GM18951 (cell line): ENCODE data around the gene RETREG3.
A peak's percentile ranks its signal among the peaks of the same experiment; 100 is the strongest.

Source experiments
- POLR2A ChIP-seq: IDR thresholded peaks from 4 replicates; pipeline ENCODE4 v1.6.1; 2011; ENCODE audit warnings: mild to moderate bottlenecking; ENCODE audit not compliant: insufficient read length, insufficient read depth; ENCODE audit errors: extremely low read depth
- in situ Hi-C: fragments of 300-500 bp; cut with MboI; formaldehyde crosslinking; loops from one replicate; pipeline ENCODE4 v1.12.0; 2022; ENCODE audit warnings: low sequenced_read_pairs, mixed read lengths, inconsistent platforms; ENCODE audit not compliant: unreplicated experiment

The RETREG3 gene

GRCh38 chr17:42571435-42572225 lies 37.5 kb downstream of the RETREG3 start:
- in situ Hi-C loops = loop anchor here (5.0 kb wide), 1 partner anchor 101 kb away; no protein-coding TSS in a partner anchor
- TF ChIP-seq POLR2A = no peak

DNA sequence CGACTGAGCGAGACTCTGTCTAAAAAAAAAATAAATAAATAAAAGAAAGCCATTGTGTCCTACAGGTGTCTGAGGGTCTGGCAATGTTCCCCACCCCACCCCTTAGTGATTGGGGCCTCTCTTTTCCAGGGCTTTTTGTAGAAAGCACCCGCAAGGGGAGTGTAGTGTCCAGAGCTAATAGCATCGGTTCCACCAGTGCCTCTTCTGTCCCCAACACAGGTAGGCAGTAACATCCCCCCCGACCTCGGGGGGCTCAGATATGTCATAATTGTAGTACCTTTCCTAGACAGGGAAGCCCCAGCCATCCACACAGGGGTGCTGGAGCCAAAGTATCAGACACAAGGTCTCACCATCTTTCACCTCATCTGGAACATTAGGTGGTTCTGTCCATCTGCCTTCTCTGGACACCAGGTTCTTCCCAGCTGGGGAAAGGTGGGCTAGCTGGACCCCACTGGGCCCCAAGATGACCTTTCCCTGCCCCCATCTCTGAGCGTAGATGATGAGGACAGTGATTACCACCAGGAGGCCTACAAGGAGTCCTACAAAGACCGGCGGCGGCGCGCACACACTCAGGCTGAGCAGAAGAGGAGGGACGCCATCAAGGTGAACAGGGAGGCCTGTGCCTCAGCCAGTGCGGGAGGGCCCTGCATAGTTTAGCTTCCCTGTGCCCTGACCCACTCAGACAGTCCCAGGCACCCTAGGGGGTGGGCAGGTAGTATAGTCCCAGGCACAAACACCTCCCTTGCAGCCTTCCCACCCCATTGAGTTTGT lies 40.6 kb downstream of the RETREG3 start:
- in situ Hi-C loops = no loop called here
- no peak for TF ChIP-seq POLR2A

GRCh38 chr17:42566883-42567573 lies 42.1 kb downstream of the RETREG3 start, which contains the start of gene MLX:
Gene MLX, plus strand, starts transcription at chr17:42567100. Its CDS starts 25 bp downstream, at chr17:42567125.
- in situ Hi-C loops = no loop called here
- peak; percentile 81 for TF ChIP-seq POLR2A

DNA sequence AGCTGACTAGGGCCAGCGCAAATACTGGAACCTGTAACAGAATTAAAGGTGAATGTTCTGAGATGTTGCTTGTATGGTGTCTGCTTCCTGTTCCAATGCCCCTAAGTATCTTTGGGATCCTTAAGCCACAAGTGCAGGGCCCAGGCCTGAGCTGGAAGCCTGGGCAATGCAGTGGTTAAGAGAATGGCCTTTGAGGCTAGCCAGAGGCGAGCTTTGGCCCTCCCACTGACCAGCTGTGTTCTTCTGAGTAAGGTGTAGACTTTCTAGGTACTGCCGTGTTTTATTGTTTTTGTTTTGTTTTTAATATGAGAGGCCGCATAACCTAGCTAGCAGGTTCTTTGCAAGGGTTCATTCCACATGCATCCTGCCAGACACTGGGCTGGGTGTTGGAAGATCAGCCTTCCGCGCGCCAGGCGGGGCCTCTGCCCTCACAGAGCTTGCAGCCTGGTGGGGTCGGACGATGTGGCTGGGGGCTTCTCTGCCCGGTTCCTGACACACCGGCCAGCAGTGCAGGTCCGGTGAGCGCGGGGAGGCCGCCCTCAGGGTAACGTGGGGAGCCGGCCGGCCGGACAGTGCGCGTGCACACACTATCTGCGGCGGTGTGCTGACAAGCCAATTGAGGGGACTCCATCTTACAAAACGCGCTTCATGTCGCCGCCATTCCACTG lies 42.8 kb downstream of the RETREG3 start:
- no peak for TF ChIP-seq POLR2A
- in situ Hi-C loops = no loop called here

DNA sequence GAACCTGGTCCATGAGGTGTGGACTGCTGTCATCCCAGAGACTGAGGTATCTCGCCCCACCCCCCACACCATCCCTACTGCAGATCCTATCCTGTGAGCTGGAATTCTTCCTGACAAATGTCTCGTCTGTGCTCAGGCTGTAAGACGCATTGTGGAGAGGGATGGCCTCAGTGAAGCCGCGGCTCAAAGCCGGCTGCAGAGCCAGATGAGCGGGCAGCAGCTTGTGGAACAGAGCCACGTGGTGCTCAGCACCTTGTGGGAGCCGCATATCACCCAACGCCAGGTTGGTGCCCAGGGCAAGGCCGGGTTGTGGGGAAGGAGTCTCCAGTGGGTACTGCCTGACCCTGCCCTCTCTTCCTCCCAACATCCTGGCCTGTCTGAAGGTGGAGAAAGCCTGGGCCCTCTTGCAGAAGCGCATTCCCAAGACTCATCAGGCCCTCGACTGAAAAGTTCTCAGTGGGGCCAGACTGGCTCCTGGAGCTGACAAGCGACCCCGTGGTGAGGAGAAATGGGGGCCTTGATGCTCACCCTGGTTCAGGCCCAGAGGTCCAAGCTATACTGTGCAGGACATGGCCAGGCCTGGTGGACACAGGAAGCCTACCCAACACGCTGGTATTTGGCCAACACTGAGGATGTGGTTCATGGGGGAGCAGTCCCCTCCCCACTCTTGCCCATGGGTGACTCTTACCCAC lies 43.5 kb downstream of the RETREG3 start:
- in situ Hi-C loops = no loop called here
- no peak for TF ChIP-seq POLR2A

DNA sequence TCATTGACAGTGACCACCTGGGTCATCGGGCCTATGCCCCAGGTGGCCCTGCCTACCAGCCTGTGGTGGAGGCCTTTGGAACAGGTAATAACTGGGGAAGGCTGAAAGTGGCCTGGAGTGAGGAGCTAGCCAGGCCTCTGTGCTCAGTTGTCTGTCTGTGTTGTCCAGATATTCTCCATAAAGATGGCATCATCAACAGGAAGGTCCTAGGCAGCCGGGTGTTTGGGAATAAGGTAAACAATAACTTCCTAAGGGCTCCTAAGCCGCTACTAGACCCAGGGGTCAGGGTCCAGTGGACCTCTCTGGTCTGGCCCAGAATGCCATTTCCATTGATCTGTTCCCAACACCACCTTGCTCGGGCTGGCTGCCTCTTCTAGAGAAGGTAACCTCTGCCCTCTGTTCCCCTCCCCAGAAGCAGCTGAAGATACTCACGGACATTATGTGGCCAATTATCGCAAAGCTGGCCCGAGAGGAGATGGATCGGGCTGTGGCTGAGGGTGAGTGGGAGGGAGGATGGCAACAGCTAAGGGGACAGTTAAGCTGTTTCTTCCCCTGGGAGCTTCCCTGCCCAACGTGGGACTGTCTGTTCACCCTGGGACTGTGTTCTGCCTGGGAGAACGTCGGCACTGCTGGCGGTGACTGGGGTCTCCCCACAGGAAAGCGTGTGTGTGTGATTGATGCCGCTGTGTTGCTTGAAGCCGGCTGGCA lies 44.2 kb downstream of the RETREG3 start:
- in situ Hi-C loops = no loop called here

DNA sequence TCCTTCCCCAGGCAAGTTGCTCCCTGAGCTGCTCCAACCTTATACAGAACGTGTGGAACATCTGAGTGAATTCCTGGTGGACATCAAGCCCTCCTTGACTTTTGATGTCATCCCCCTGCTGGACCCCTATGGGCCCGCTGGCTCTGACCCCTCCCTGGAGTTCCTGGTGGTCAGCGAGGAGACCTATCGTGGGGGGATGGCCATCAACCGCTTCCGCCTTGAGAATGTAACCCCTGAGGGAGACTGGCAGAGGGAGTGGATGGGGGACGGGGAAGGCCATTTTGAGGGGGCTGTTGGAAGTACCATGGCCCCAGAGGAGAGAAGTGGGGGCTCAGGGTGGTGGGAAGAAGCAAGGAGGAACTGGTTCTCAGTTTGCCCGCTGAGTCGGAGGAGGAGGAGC lies 45.2 kb downstream of the RETREG3 start:
- no peak for TF ChIP-seq POLR2A
- in situ Hi-C loops = no loop called here

More for the DNA sequence above, 44.2 kb downstream of the RETREG3 start:
- TF ChIP-seq POLR2A = no peak

GRCh38 chr17:42563543-42563942 lies 45.6 kb downstream of the RETREG3 start:
- in situ Hi-C loops = no loop called here
- TF ChIP-seq POLR2A = no peak

DNA sequence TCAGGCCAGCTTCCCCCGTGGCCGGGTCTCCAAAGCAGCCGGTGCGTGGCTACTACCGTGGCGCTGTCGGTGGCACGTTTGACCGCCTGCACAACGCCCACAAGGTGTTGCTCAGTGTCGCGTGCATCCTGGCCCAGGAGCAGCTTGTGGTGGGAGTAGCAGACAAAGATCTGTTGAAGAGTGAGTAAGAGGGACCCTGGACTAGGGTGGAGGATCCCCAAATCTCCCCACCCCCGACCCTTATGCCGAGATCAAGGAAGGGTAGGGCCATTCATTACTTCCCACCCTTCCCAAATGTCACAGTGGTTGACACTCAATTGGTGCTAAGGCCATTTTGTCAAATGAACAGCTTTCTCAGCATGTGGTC lies 46.0 kb downstream of the RETREG3 start:
- no peak for TF ChIP-seq POLR2A
- in situ Hi-C loops = no loop called here

DNA sequence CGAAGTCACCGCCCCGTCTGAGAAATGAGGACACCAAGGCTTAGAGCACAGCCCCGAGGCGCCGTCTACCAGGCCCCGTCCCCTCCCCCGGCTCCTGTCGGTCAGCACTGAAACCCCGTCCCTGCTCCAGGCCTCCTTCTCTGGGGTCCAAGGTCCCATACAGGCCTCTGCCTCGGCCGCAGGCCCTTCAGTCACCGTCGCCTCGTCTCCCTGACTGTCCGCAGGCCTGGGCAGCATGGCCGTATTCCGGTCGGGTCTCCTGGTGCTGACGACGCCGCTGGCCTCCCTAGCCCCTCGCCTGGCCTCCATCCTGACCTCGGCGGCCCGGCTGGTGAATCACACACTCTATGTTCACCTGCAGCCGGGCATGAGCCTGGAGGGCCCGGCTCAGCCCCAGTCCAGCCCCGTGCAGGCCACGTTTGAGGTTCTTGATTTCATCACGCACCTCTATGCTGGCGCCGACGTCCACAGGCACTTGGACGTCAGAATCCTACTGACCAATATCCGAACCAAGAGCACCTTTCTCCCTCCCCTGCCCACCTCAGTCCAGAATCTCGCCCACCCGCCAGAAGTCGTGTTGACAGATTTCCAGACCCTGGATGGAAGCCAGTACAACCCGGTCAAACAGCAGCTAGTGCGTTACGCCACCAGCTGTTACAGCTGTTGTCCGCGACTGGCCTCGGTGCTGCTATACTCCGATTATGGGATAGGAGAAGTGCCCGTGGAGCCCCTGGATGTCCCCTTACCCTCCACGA lies 46.6 kb downstream of the RETREG3 start:
- in situ Hi-C loops = no loop called here
- no peak for TF ChIP-seq POLR2A

- in situ Hi-C loops = no loop called here
- TF ChIP-seq POLR2A = peak; percentile 79
These were observed 47.2 kb downstream of the RETREG3 start, which contains the start of gene COASY for GRCh38 chr17:42561897-42562387. Gene COASY, plus strand, starts transcription at chr17:42562148. Its CDS starts 475 bp downstream, at chr17:42562623.
